GM18526 (cell line): ENCODE results near the gene A4GNT.
A peak's percentile ranks its signal among the peaks of the same experiment; 100 is the strongest.

Experiments used
- POLR2A ChIP-seq: IDR thresholded peaks from 3 replicates; pipeline ENCODE4 v1.6.1; 2011; ENCODE audit not compliant: insufficient read length; ENCODE audit errors: extremely low read depth

The A4GNT gene

GRCh38 chr3:138132239-138132638 is at the start of gene A4GNT:
Gene A4GNT (minus strand): TSS chr3:138132390. CDS start chr3:138131256, 1,134 bp downstream.
- no peak for TF ChIP-seq POLR2A

GRCh38 chr3:138180375-138181029 is 48.3 kb upstream of the A4GNT start:
- no peak for TF ChIP-seq POLR2A

GRCh38 chr3:138174421-138175131 is 42.4 kb upstream of the A4GNT start, which contains the start of gene DBR1:
Gene DBR1 (minus strand): TSS chr3:138174921. CDS start chr3:138174795, 126 bp downstream.
- peak; percentile 93 for TF ChIP-seq POLR2A

GRCh38 chr3:138173769-138174420 is 41.7 kb upstream of the A4GNT start:
- no peak for TF ChIP-seq POLR2A

- no peak for TF ChIP-seq POLR2A
Measured at GRCh38 chr3:138172625-138173024, 40.4 kb upstream of the A4GNT start.

- no peak for TF ChIP-seq POLR2A
Measured at GRCh38 chr3:138165061-138165460, 32.9 kb upstream of the A4GNT start.

- no peak for TF ChIP-seq POLR2A
Measured at GRCh38 chr3:138157743-138158142, 25.6 kb upstream of the A4GNT start.

GRCh38 chr3:138154534-138154933 is 22.3 kb upstream of the A4GNT start:
- TF ChIP-seq POLR2A: no peak

GRCh38 chr3:138148503-138148902 is 16.3 kb upstream of the A4GNT start:
- TF ChIP-seq POLR2A: no peak

GRCh38 chr3:138140940-138141339 is 8.8 kb upstream of the A4GNT start:
- no peak for TF ChIP-seq POLR2A

- no peak for TF ChIP-seq POLR2A
Measured at GRCh38 chr3:138139691-138140090, 7.5 kb upstream of the A4GNT start.

GRCh38 chr3:138137861-138138260 is 5.7 kb upstream of the A4GNT start:
- TF ChIP-seq POLR2A: no peak

- no peak for TF ChIP-seq POLR2A
Measured at GRCh38 chr3:138136201-138136600, 4.0 kb upstream of the A4GNT start.

GRCh38 chr3:138135833-138136194 is 3.6 kb upstream of the A4GNT start:
- TF ChIP-seq POLR2A: no peak

- TF ChIP-seq POLR2A: no peak
Measured at GRCh38 chr3:138135146-138135832, 3.1 kb upstream of the A4GNT start.
